B cell (primary cell): ENCODE results near the gene CACNA1D. TPM values are rescaled to one million over a fixed set of nuclear protein-coding genes. Genes with fewer than 3 reads are reported as not detected.

Experiments used
- ATAC-seq: fragments of 200-7000 bp; cut with Tn5 transposase; one replicate; pipeline ENCODE4 v1.10.0; 2021; ENCODE audit warnings: low read depth, mild to moderate bottlenecking, moderate number of reproducible peaks, moderate library complexity
- CTCF ChIA-PET: fragments of 350-600 bp; sonication (Branson Sonifier 250); formaldehyde crosslinking; loops from one replicate; lab custom pipeline; 2021; ENCODE audit warnings: antibody characterized with exemption, inconsistent platforms; lab: Charles Lee
- POLR2A ChIA-PET: fragments of 350-600 bp; sonication (Branson Sonifier 250); formaldehyde crosslinking; loops from one replicate; lab custom pipeline; 2021; ENCODE audit warnings: antibody characterized with exemption; lab: Charles Lee
- DNase-seq: peaks from one replicate; pipeline ENCODE4 v3.0.0; 2013
- H2AFZ ChIP-seq: 2 replicates; pipeline ENCODE4 v1.6.1; 2012; ENCODE audit warnings: mild to moderate bottlenecking, low read depth, low read length; ENCODE audit not compliant: insufficient read depth, poor library complexity, severe bottlenecking
- H3K27ac ChIP-seq, 2 donors: 1 replicate in 1 of 2; 2 replicates in 1 of 2; pipeline ENCODE4 v1.5.1; 2012 to 2013; ENCODE audit warnings: low read length in 2 of 2, mild to moderate bottlenecking in 2 of 2, moderate library complexity in 1 of 2
- H3K27me3 ChIP-seq, 4 experiments: fragments of 200-600 bp in 1 of 4; sonication (generic) in 1 of 4; replicated peaks in 1 of 4; 1 replicate in 2 of 4; 2 replicates in 2 of 4; pipeline versions ENCODE4 v1.6.1 to v1.7.0; 2013 to 2016; ENCODE audit warnings: low read length in 3 of 4, mild to moderate bottlenecking in 2 of 4, mixed read lengths in 1 of 4, moderate library complexity in 1 of 4; ENCODE audit not compliant: insufficient read depth in 4 of 4, control insufficient read depth in 3 of 4; ENCODE audit errors: control extremely low read depth in 1 of 4
- H3K36me3 ChIP-seq, 2 experiments: replicated peaks in 1 of 2; 1 replicate in 1 of 2; 2 replicates in 1 of 2; pipeline versions ENCODE4 v1.6.1 to v1.7.1; 2013; ENCODE audit warnings: low read length in 1 of 2; ENCODE audit not compliant: insufficient read depth in 2 of 2, control insufficient read depth in 1 of 2; ENCODE audit errors: control extremely low read depth in 1 of 2, extremely low read depth in 1 of 2
- H3K4me1 ChIP-seq, 2 donors: fragments of 200-600 bp in 1 of 2; sonication (generic) in 1 of 2; 1 replicate in 1 of 2; 2 replicates in 1 of 2; pipeline versions ENCODE4 v1.5.1 to v1.6.1; 2013 to 2017; ENCODE audit warnings: low read length in 2 of 2; ENCODE audit not compliant: control insufficient read depth in 2 of 2, insufficient read depth in 2 of 2
- H3K4me2 ChIP-seq: replicated peaks from 2 replicates; pipeline ENCODE3; 2012; ENCODE audit warnings: mild to moderate bottlenecking, low read depth, low read length; ENCODE audit not compliant: poor library complexity, severe bottlenecking
- H3K4me3 ChIP-seq, 5 experiments: fragments of 200-600 bp in 1 of 5; sonication (generic) in 1 of 5; 1 replicate in 3 of 5; 2 replicates in 2 of 5; pipeline versions ENCODE4 v1.5.1 to v1.7.0; 2011 to 2016; ENCODE audit warnings: low read length in 4 of 5, mild to moderate bottlenecking in 4 of 5, low read depth in 2 of 5, control low read depth in 1 of 5, moderate library complexity in 1 of 5; ENCODE audit not compliant: insufficient read depth in 1 of 5; ENCODE audit errors: control extremely low read depth in 1 of 5, extremely low read depth in 1 of 5
- H3K79me2 ChIP-seq: fragments of 200-600 bp; sonication (generic); one replicate; pipeline ENCODE4 v1.6.0; 2016; ENCODE audit warnings: low read length; ENCODE audit not compliant: control insufficient read depth, insufficient read depth
- H3K9ac ChIP-seq: fragments of 200-600 bp; sonication (generic); 2 replicates; pipeline ENCODE4 v1.6.1; 2017; ENCODE audit warnings: mild to moderate bottlenecking, low read length, moderate library complexity
- H3K9me3 ChIP-seq, 3 donors: one replicate each; pipeline versions ENCODE4 v1.6.1 to v1.7.1; 2013; ENCODE audit warnings: low read length in 2 of 3; ENCODE audit not compliant: control insufficient read depth in 2 of 3, insufficient read depth in 1 of 3; ENCODE audit errors: control extremely low read depth in 1 of 3
- H4K20me1 ChIP-seq: 2 replicates; pipeline ENCODE4 v1.6.0; 2012; ENCODE audit warnings: mild to moderate bottlenecking, low read length; ENCODE audit not compliant: insufficient read depth, control insufficient read depth, poor library complexity, severe bottlenecking
- H3K27ac Mint-ChIP-seq: one replicate; pipeline ENCODE4 v1.8.0; 2021; ENCODE audit warnings: mixed read lengths
- H3K27me3 Mint-ChIP-seq: one replicate; pipeline ENCODE4 v1.8.0; 2021; ENCODE audit warnings: mixed read lengths
- H3K4me1 Mint-ChIP-seq: one replicate; pipeline ENCODE4 v1.8.0; 2021; ENCODE audit warnings: mixed read lengths
- H3K4me3 Mint-ChIP-seq: one replicate; pipeline ENCODE4 v1.8.0; 2021; ENCODE audit warnings: mixed read lengths
- H3K9me3 Mint-ChIP-seq: one replicate; pipeline ENCODE4 v1.8.0; 2022; ENCODE audit warnings: mixed read lengths; ENCODE audit not compliant: insufficient read depth
- EZH2 ChIP-seq: IDR thresholded peaks from 2 replicates; pipeline ENCODE4 v1.6.1; 2012; ENCODE audit warnings: borderline replicate concordance, low read depth, mild to moderate bottlenecking, moderate library complexity, low read length; ENCODE audit not compliant: insufficient read depth, poor library complexity, severe bottlenecking
- WGBS: methylation state at CpG from one replicate; pipeline ENCODE4 v1.1.5; 2013; ENCODE audit warnings: missing lambda C conversion rate; ENCODE audit not compliant: insufficient coverage; 5-methylcytosine and 5-hydroxymethylcytosine counted together
- intact Hi-C: fragments of 100-400 bp; cut with micrococcal nuclease; formaldehyde crosslinking; loops from one replicate; pipeline ENCODE4 v1.10.0; 2022
- polyA plus RNA-seq: library from polyadenylated mRNA; depleted of rRNA; stranded (reverse); fragments of >200 nt; gene quantifications from 2 replicates; pipeline ENCODE4 v1.2.3, GENCODE V29; 2012
- total RNA-seq, 2 donors: library from RNA; stranded (reverse); fragments of 120-200 nt in 1 of 2; gene quantifications; 1 replicate in 1 of 2; 2 replicates in 1 of 2; pipeline versions ENCODE4 v1.2.3 to v1.2.4, GENCODE V29; 2013 to 2022
- TF ChIP-seq, protein P1 (sequence below): fragments of 200-600 bp; IDR thresholded peaks from one replicate; pipeline ENCODE4 v1.8.0; 2022; ENCODE audit warnings: antibody characterized with exemption, mild to moderate bottlenecking

The CACNA1D gene
- total and polyA plus RNA-seq, 2 donors (not counting 1 experiment from before 2014, with no cell fraction given), result 0.06 to 0.07 TPM

- no peak overlapping the region for H3K27ac ChIP-seq
- POLR2A ChIA-PET, result no interaction called here
- no peak overlapping the region for H2AFZ ChIP-seq
- no peaks in the 10 kb centered on the region for H4K20me1 ChIP-seq
- CTCF ChIA-PET, result no interaction called here
- WGBS, result 100% methylated on average over 1 of the region's 1 CpG
- no peak overlapping the region for H3K9ac ChIP-seq
- no peaks in the 10 kb centered on the region for H3K4me1 ChIP-seq
- TF ChIP-seq EZH2, result no peak
- TF ChIP-seq, protein P1, sequence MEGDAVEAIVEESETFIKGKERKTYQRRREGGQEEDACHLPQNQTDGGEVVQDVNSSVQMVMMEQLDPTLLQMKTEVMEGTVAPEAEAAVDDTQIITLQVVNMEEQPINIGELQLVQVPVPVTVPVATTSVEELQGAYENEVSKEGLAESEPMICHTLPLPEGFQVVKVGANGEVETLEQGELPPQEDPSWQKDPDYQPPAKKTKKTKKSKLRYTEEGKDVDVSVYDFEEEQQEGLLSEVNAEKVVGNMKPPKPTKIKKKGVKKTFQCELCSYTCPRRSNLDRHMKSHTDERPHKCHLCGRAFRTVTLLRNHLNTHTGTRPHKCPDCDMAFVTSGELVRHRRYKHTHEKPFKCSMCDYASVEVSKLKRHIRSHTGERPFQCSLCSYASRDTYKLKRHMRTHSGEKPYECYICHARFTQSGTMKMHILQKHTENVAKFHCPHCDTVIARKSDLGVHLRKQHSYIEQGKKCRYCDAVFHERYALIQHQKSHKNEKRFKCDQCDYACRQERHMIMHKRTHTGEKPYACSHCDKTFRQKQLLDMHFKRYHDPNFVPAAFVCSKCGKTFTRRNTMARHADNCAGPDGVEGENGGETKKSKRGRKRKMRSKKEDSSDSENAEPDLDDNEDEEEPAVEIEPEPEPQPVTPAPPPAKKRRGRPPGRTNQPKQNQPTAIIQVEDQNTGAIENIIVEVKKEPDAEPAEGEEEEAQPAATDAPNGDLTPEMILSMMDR, result no peak
- H3K27me3 Mint-ChIP-seq, result peaks cover 26% of the 10 kb centered on the region
- no peaks in the 10 kb centered on the region for H3K9me3 Mint-ChIP-seq
- no peaks in the 10 kb centered on the region for H3K79me2 ChIP-seq
- DNase-seq (no peak), ATAC-seq (no peak)
- H3K27me3 ChIP-seq, result peaks cover 0 to 10% (median 2%) of the 10 kb centered on the region in 4 experiments
- H3K4me1 Mint-ChIP-seq, result no peaks in the 10 kb centered on the region
- intact Hi-C loops, result no loop called here
- H3K4me3 ChIP-seq, result no peak overlapping the region
- H3K9me3 ChIP-seq, result no peaks in the 10 kb centered on the region
- H3K4me2 ChIP-seq, result no peak overlapping the region
- no peak overlapping the region for H3K27ac Mint-ChIP-seq
- no peak overlapping the region for H3K4me3 Mint-ChIP-seq
- no peaks in the 10 kb centered on the region for H3K36me3 ChIP-seq
These were observed 12.2 kb upstream of the CACNA1D start for GRCh38 chr3:53482227-53482626.

GRCh38 chr3:53483821-53484220, 10.6 kb upstream of the CACNA1D start:
- H2AFZ ChIP-seq, result no peak overlapping the region
- no peak overlapping the region for H3K4me2 ChIP-seq
- peaks cover 19% of the 10 kb centered on the region for H3K27me3 Mint-ChIP-seq
- no peak overlapping the region for H3K27ac ChIP-seq
- no peaks in the 10 kb centered on the region for H3K4me1 ChIP-seq
- no peaks in the 10 kb centered on the region for H4K20me1 ChIP-seq
- no peak for ATAC-seq
- H3K27ac Mint-ChIP-seq, result no peak overlapping the region
- no peak overlapping the region for H3K4me3 Mint-ChIP-seq
- ChIA-PET POLR2A (no interaction called here), CTCF (no interaction called here)
- H3K4me3 ChIP-seq, result no peak overlapping the region
- H3K27me3 ChIP-seq, result peaks cover 0 to 10% (median 2%) of the 10 kb centered on the region in 4 experiments
- no peak for DNase-seq
- H3K36me3 ChIP-seq, result no peaks in the 10 kb centered on the region
- TF ChIP-seq, protein P1, result no peak
- TF ChIP-seq EZH2, result no peak
- intact Hi-C loops, result no loop called here
- no peaks in the 10 kb centered on the region for H3K4me1 Mint-ChIP-seq
- no peaks in the 10 kb centered on the region for H3K9me3 ChIP-seq
- no peaks in the 10 kb centered on the region for H3K79me2 ChIP-seq
- no CpG with 5 or more reads among the region's 2 CpGs for WGBS
- H3K9me3 Mint-ChIP-seq, result no peaks in the 10 kb centered on the region
- no peak overlapping the region for H3K9ac ChIP-seq
